ENCODE results near the gene PKP3. TPM values are rescaled to one million over a fixed set of nuclear protein-coding genes. Genes with fewer than 3 reads are reported as not detected.

The PKP3 gene
- total and polyA plus RNA-seq, 8 donors: 11.0 to 48.6 (median 13.9) TPM

GRCh38 chr11:444396-445144 lies 50.6 kb downstream of the PKP3 start:
- peaks cover 13 to 43% of the 10 kb centered on the region in 2 donors for H3K4me1 ChIP-seq
- H3K27ac ChIP-seq: peak overlapping the region; percentile 1 to 30
- H3K4me3 ChIP-seq: no peak overlapping the region
- peak; percentile 28 for ATAC-seq
- H3K27me3 ChIP-seq: peaks cover 0 to 37% of the 10 kb centered on the region in 2 donors
- no peaks in the 10 kb centered on the region for H3K36me3 ChIP-seq
- no peak for TF ChIP-seq CTCF (IDR thresholded peaks at IDR 0.05)
- DNase-seq: peak in 3 of 4 donors; percentile 61 to 71 (median 62)
- intact Hi-C loops (cut with DNase I): no loop called here
- H3K9me3 ChIP-seq: no peaks in the 10 kb centered on the region

GRCh38 chr11:445765-446588 lies 52.0 kb downstream of the PKP3 start:
- H3K4me3 ChIP-seq: no peak overlapping the region
- no peaks in the 10 kb centered on the region for H3K9me3 ChIP-seq
- ATAC-seq (no peak), DNase-seq (peak in 1 of 4 donors; percentile 65)
- no peak overlapping the region for H3K27ac ChIP-seq
- intact Hi-C loops (cut with DNase I): no loop called here
- no peaks in the 10 kb centered on the region for H3K36me3 ChIP-seq
- TF ChIP-seq CTCF (IDR thresholded peaks at IDR 0.05): no peak
- peaks cover 16 to 45% of the 10 kb centered on the region in 2 donors for H3K4me1 ChIP-seq
- peaks cover 0 to 28% of the 10 kb centered on the region in 2 donors for H3K27me3 ChIP-seq

- no peak overlapping the region for H3K27ac ChIP-seq
- intact Hi-C loops (cut with DNase I): no loop called here
- no peak for TF ChIP-seq CTCF (IDR thresholded peaks at IDR 0.05)
- DNase-seq (peak in 1 of 4 donors; percentile 60), ATAC-seq (no peak)
- H3K36me3 ChIP-seq: no peaks in the 10 kb centered on the region
- H3K4me1 ChIP-seq: peaks cover 23 to 45% of the 10 kb centered on the region in 2 donors
- no peaks in the 10 kb centered on the region for H3K9me3 ChIP-seq
- peaks cover 0 to 19% of the 10 kb centered on the region in 2 donors for H3K27me3 ChIP-seq
- H3K4me3 ChIP-seq: no peak overlapping the region
Observed at GRCh38 chr11:446891-447290, 52.9 kb downstream of the PKP3 start.

- peaks cover 23 to 45% of the 10 kb centered on the region in 2 donors for H3K4me1 ChIP-seq
- TF ChIP-seq CTCF (IDR thresholded peaks at IDR 0.05): peak; percentile 63 to 87
- peaks cover 0 to 10% of the 10 kb centered on the region in 2 donors for H3K27me3 ChIP-seq
- H3K4me3 ChIP-seq: peak overlapping the region; percentile 46 to 98
- peak overlapping the region; percentile 94 to 95 for H3K27ac ChIP-seq
- H3K9me3 ChIP-seq: no peaks in the 10 kb centered on the region
- DNase-seq (peak; percentile 86 to 98 (median 95)), ATAC-seq (peak; percentile 85)
- intact Hi-C loops (cut with DNase I): no loop called here
- H3K36me3 ChIP-seq: peaks cover 0 to 12% of the 10 kb centered on the region in 2 donors
Observed at GRCh38 chr11:447923-448731, 54.1 kb downstream of the PKP3 start.
